HG03139 (cell line): ENCODE results near the gene KRTAP5-5.

Experiments
- ATAC-seq: cut with Tn5 transposase; IDR thresholded peaks from one replicate; pipeline ENCODE4 v1.9.1; 2021; ENCODE audit not compliant: unreplicated experiment

Gene KRTAP5-5

GRCh38 chr11:1673446-1674172, 44.0 kb downstream of the KRTAP5-5 start:
- no peak for ATAC-seq

- no peak for ATAC-seq
Observed at GRCh38 chr11:1674173-1675131, 44.9 kb downstream of the KRTAP5-5 start.

- no peak for ATAC-seq
Observed at GRCh38 chr11:1675536-1676228, 46.1 kb downstream of the KRTAP5-5 start.

DNA sequence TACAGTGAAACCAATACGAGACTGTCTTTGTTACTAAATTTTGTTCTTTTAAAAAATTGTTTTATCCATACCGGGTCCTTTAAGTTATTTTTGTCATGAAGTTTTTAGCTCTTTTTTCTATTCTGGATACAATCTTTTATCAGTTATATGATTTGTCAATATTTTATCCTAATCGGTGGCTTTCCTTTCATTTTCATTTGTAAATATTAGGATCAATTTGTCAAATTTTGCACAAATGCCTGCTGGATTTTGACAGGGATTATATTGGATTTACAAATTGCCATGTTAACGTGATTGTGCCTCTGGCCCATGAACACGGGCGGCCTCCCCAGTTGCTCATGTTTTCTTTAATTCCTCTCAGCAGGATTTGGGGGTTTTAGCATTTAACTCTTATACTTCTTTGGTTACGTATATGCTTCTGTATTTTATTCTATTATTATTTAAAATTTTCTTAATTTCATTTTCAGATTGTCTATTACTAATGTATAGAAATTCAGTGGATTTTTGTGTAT, 46.7 kb downstream of the KRTAP5-5 start:
- no peak for ATAC-seq

GRCh38 chr11:1679881-1680280, 50.3 kb downstream of the KRTAP5-5 start:
- no peak for ATAC-seq
